GM12892 (cell line): ENCODE results near the gene COPS8.

Source experiments
- POLR2A ChIP-seq: IDR thresholded peaks from 2 replicates; pipeline ENCODE4 v1.6.1; 2011; ENCODE audit warnings: low read depth, low read length, control low read depth
- POLR2AphosphoS5 ChIP-seq: IDR thresholded peaks from 2 replicates; pipeline ENCODE4 v1.6.1; 2011; ENCODE audit warnings: low read depth, low read length, control low read depth
- TAF1 ChIP-seq: IDR thresholded peaks from 2 replicates; pipeline ENCODE4 v1.6.1; 2011; ENCODE audit warnings: low read depth, mild to moderate bottlenecking, control low read depth, low read length, borderline replicate concordance

GRCh38 chr2:237060534-237061312 is 25.0 kb upstream of the COPS8 start:
- TF ChIP-seq POLR2A (no peak), POLR2AphosphoS5 (no peak), TAF1 (no peak)
